Measurements from ENCODE around the gene LRFN2. TPM values are rescaled to one million over a fixed set of nuclear protein-coding genes. Genes with fewer than 3 reads are reported as not detected.

Gene LRFN2
- total and polyA plus RNA-seq, 4 donors, result under 0.01 to 0.01 TPM; not detected in 2

DNA sequence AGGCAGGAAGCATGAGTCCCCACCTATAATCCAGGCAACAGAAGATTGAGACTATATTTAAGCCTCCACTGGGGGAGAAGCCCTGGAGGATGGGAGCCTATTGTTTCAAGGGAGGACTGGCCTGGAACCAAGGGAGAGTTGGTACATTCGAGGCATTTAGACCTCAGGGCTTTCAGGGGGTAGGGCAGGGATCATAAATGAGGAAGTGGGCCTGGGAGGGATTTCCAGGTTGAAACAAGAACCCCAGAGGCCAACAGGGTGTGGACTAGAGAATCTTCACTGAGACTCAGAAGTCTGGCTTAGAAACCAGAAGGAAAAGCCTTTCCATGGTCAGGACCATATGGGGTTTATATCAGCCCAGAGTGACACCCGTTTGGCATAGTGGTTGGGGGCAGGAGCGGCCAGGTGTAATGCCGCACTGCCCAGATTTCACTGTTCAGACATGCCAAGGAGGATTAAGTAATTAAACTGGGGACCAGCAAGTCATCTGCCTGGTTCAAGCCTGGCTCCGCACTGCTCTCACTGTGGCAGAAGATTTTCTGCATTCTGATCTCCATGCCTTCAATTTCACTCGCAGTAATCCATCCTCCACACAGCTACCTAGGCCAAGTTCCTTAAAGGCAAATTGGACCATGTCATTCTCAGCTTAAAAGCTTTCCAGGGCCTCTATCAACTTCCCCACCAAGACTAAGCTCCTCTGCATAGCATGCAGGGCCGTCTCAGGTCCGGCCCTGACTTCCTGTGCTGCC is 17.8 kb downstream of the LRFN2 start:
- Histone ChIP-seq H3K9ac (ENCODE audit: low read depth in 1 of 2, low read length in 2 of 2) (no peak overlapping the region), H3K4me1 (ENCODE audit: control insufficient read depth in 4 of 4, insufficient read depth in 4 of 4, low read length in 3 of 4) (no peaks in the 10 kb centered on the region), H3K4me3 (ENCODE audit: low read depth in 1 of 3, low read length in 3 of 3) (no peak overlapping the region), H3K27ac (ENCODE audit: low read depth in 1 of 2, low read length in 2 of 2) (no peak overlapping the region), H3K9me3 (ENCODE audit: control insufficient read depth in 4 of 4, low read length in 3 of 4) (no peaks in the 10 kb centered on the region), H3K27me3 (ENCODE audit: control insufficient read depth in 4 of 4, insufficient read depth in 4 of 4, low read length in 3 of 4) (no peaks in the 10 kb centered on the region), H3K36me3 (ENCODE audit: control insufficient read depth in 4 of 4, insufficient read depth in 3 of 4, low read depth in 1 of 4, low read length in 3 of 4) (no peaks in the 10 kb centered on the region)
- 75% methylated on average over 8 of the region's 8 CpGs for WGBS
- no peak for DNase-seq (ENCODE audit: low spot score)
- TF ChIP-seq RAD21 (IDR thresholded peaks at IDR 0.05), result no peak
- no peak for TF ChIP-seq JUND (IDR thresholded peaks at IDR 0.05)
- TF ChIP-seq, protein P1, sequence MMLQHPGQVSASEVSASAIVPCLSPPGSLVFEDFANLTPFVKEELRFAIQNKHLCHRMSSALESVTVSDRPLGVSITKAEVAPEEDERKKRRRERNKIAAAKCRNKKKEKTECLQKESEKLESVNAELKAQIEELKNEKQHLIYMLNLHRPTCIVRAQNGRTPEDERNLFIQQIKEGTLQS (IDR thresholded peaks at IDR 0.05), result no peak
- TF ChIP-seq HNF4G (IDR thresholded peaks at IDR 0.05), result no peak
- TF ChIP-seq GABPA (IDR thresholded peaks at IDR 0.05 in 1 of 2, conservative IDR thresholded peaks at IDR 0.05 in 1 of 2), result no peak
- TF ChIP-seq TAF1 (conservative IDR thresholded peaks at IDR 0.05), result no peak
- no peak for TF ChIP-seq ZBTB33 (IDR thresholded peaks at IDR 0.05)
- no peak for TF ChIP-seq RXRA (IDR thresholded peaks at IDR 0.05)
- no peak for TF ChIP-seq SP1 (IDR thresholded peaks at IDR 0.05)
- no peak for TF ChIP-seq FOXA1 (IDR thresholded peaks at IDR 0.05)
- TF ChIP-seq, protein P2, sequence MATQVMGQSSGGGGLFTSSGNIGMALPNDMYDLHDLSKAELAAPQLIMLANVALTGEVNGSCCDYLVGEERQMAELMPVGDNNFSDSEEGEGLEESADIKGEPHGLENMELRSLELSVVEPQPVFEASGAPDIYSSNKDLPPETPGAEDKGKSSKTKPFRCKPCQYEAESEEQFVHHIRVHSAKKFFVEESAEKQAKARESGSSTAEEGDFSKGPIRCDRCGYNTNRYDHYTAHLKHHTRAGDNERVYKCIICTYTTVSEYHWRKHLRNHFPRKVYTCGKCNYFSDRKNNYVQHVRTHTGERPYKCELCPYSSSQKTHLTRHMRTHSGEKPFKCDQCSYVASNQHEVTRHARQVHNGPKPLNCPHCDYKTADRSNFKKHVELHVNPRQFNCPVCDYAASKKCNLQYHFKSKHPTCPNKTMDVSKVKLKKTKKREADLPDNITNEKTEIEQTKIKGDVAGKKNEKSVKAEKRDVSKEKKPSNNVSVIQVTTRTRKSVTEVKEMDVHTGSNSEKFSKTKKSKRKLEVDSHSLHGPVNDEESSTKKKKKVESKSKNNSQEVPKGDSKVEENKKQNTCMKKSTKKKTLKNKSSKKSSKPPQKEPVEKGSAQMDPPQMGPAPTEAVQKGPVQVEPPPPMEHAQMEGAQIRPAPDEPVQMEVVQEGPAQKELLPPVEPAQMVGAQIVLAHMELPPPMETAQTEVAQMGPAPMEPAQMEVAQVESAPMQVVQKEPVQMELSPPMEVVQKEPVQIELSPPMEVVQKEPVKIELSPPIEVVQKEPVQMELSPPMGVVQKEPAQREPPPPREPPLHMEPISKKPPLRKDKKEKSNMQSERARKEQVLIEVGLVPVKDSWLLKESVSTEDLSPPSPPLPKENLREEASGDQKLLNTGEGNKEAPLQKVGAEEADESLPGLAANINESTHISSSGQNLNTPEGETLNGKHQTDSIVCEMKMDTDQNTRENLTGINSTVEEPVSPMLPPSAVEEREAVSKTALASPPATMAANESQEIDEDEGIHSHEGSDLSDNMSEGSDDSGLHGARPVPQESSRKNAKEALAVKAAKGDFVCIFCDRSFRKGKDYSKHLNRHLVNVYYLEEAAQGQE (IDR thresholded peaks at IDR 0.05), result no peak
- no peak for TF ChIP-seq HNF4A (conservative IDR thresholded peaks at IDR 0.05)
- no peak for TF ChIP-seq NR2F2 (IDR thresholded peaks at IDR 0.05)
- TF ChIP-seq, protein P3, sequence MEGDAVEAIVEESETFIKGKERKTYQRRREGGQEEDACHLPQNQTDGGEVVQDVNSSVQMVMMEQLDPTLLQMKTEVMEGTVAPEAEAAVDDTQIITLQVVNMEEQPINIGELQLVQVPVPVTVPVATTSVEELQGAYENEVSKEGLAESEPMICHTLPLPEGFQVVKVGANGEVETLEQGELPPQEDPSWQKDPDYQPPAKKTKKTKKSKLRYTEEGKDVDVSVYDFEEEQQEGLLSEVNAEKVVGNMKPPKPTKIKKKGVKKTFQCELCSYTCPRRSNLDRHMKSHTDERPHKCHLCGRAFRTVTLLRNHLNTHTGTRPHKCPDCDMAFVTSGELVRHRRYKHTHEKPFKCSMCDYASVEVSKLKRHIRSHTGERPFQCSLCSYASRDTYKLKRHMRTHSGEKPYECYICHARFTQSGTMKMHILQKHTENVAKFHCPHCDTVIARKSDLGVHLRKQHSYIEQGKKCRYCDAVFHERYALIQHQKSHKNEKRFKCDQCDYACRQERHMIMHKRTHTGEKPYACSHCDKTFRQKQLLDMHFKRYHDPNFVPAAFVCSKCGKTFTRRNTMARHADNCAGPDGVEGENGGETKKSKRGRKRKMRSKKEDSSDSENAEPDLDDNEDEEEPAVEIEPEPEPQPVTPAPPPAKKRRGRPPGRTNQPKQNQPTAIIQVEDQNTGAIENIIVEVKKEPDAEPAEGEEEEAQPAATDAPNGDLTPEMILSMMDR (IDR thresholded peaks at IDR 0.05; ENCODE audit: low read depth, low read length, missing input control), result no peak
- no peak for TF ChIP-seq EGR1 (IDR thresholded peaks at IDR 0.05; ENCODE audit: low read depth in 2 of 2)
- no peak for TF ChIP-seq FOXA2 (IDR thresholded peaks at IDR 0.05)
- no peak for TF ChIP-seq YY1 (IDR thresholded peaks at IDR 0.05)
- TF ChIP-seq, protein P4, sequence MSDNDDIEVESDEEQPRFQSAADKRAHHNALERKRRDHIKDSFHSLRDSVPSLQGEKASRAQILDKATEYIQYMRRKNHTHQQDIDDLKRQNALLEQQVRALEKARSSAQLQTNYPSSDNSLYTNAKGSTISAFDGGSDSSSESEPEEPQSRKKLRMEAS (IDR thresholded peaks at IDR 0.05), result no peak
